Uterus (tissue), 4 donors: ENCODE results near the gene MAPK10. TPM values are rescaled to one million over a fixed set of nuclear protein-coding genes. Genes with fewer than 3 reads are reported as not detected.

ENCODE experiments used
- DNase-seq, 2 donors: peaks; one replicate each; pipeline ENCODE4 v3.0.0-alpha.2; 2019 to 2020
- H3K27ac ChIP-seq, 2 donors: fragments of 200-600 bp; sonication (generic); 1 replicate in 1 of 2; 2 replicates in 1 of 2; pipeline ENCODE4 v1.5.1; 2016 to 2018
- H3K27me3 ChIP-seq, 2 donors: fragments of 200-600 bp; sonication (generic); one replicate each; pipeline ENCODE4 v1.5.1; 2018 to 2019; ENCODE audit warnings: control low read depth in 1 of 2
- H3K36me3 ChIP-seq, 2 donors: fragments of 200-600 bp; sonication (generic); one replicate each; pipeline ENCODE4 v1.5.1; 2019; ENCODE audit warnings: control low read depth in 1 of 2
- H3K4me1 ChIP-seq, 2 donors: fragments of 200-600 bp; sonication (generic); one replicate each; pipeline ENCODE4 v1.5.1; 2018 to 2019; ENCODE audit warnings: control low read depth in 1 of 2
- H3K4me3 ChIP-seq, 2 donors: fragments of 200-600 bp; sonication (generic); 1 replicate in 1 of 2; 2 replicates in 1 of 2; pipeline ENCODE4 v1.5.1; 2018 to 2019; ENCODE audit warnings: mild to moderate bottlenecking in 1 of 2
- H3K9me3 ChIP-seq, 2 donors: fragments of 200-600 bp; sonication (generic); one replicate each; pipeline ENCODE4 v1.5.1; 2019; ENCODE audit warnings: control low read depth in 1 of 2
- CTCF ChIP-seq, 4 experiments: fragments of 200-600 bp in 2 of 4; fragments of 450-650 bp in 2 of 4; sonication (generic) in 2 of 4; IDR thresholded peaks; one replicate each; pipeline ENCODE4 v1.5.1; 2016 to 2019; ENCODE audit warnings: antibody characterized with exemption in 4 of 4, mild to moderate bottlenecking in 2 of 4, moderate library complexity in 1 of 4
- POLR2A ChIP-seq, 2 donors: fragments of 450-650 bp; IDR thresholded peaks; one replicate each; pipeline ENCODE4 v1.6.1; 2016; ENCODE audit warnings: antibody characterized with exemption in 2 of 2, mild to moderate bottlenecking in 1 of 2, moderate library complexity in 1 of 2
- intact Hi-C: fragments of 100-400 bp; cut with DNase I; formaldehyde crosslinking; loops from one replicate; pipeline ENCODE4 v1.15.1; 2023; ENCODE audit warnings: low total_unique reads
- total RNA-seq, 4 donors: library from RNA; depleted of rRNA in 3 of 4; stranded (reverse); fragments of >200 nt in 3 of 4; gene quantifications; one replicate each; pipeline versions ENCODE4 v1.1.0 to v1.2.4, GENCODE V29; 2014 to 2023
- donor health status: DM: yes; HTN: yes; CAD: no.

The MAPK10 gene
- total RNA-seq, 4 donors from 2014 or later, result 38.2 to 144 (median 73.0) TPM

- no peak for DNase-seq
- H3K9me3 ChIP-seq, result no peaks in the 10 kb centered on the region
- H3K27ac ChIP-seq, result no peak overlapping the region
- no peaks in the 10 kb centered on the region for H3K4me1 ChIP-seq
- intact Hi-C loops, result no loop called here
- no peaks in the 10 kb centered on the region for H3K27me3 ChIP-seq
- no peaks in the 10 kb centered on the region for H3K36me3 ChIP-seq
- no peak overlapping the region for H3K4me3 ChIP-seq
- no peak for TF ChIP-seq CTCF (IDR thresholded peaks at IDR 0.05)
- no peak for TF ChIP-seq POLR2A (IDR thresholded peaks at IDR 0.05)
These were observed 124.3 kb downstream of the MAPK10 start for GRCh38 chr4:86235549-86235948.

GRCh38 chr4:86233681-86234080 is 126.2 kb downstream of the MAPK10 start:
- intact Hi-C loops, result no loop called here
- H3K27ac ChIP-seq, result no peak overlapping the region
- H3K9me3 ChIP-seq, result no peaks in the 10 kb centered on the region
- H3K27me3 ChIP-seq, result no peaks in the 10 kb centered on the region
- H3K4me3 ChIP-seq, result no peak overlapping the region
- H3K36me3 ChIP-seq, result no peaks in the 10 kb centered on the region
- no peak for DNase-seq
- H3K4me1 ChIP-seq, result no peaks in the 10 kb centered on the region
- no peak for TF ChIP-seq POLR2A (IDR thresholded peaks at IDR 0.05)

GRCh38 chr4:86233090-86233489 is 126.8 kb downstream of the MAPK10 start:
- Histone ChIP-seq H3K4me1 (no peaks in the 10 kb centered on the region), H3K4me3 (no peak overlapping the region), H3K27ac (no peak overlapping the region), H3K9me3 (no peaks in the 10 kb centered on the region), H3K36me3 (no peaks in the 10 kb centered on the region), H3K27me3 (no peaks in the 10 kb centered on the region)
- no peak for DNase-seq
- TF ChIP-seq CTCF (IDR thresholded peaks at IDR 0.05) (no peak), POLR2A (IDR thresholded peaks at IDR 0.05) (no peak)
- intact Hi-C loops, result no loop called here

- no peak for TF ChIP-seq POLR2A (IDR thresholded peaks at IDR 0.05)
- TF ChIP-seq CTCF (IDR thresholded peaks at IDR 0.05), result peak in 1 of 4 experiments; percentile 9
- no peaks in the 10 kb centered on the region for H3K9me3 ChIP-seq
- DNase-seq, result no peak
- H3K27ac ChIP-seq, result no peak overlapping the region
- no peaks in the 10 kb centered on the region for H3K36me3 ChIP-seq
- H3K4me1 ChIP-seq, result peaks cover 0 to 5% of the 10 kb centered on the region in 2 donors
- no peaks in the 10 kb centered on the region for H3K27me3 ChIP-seq
- no peak overlapping the region for H3K4me3 ChIP-seq
- intact Hi-C loops, result no loop called here
These were observed 136.4 kb downstream of the MAPK10 start for GRCh38 chr4:86223472-86223871.

GRCh38 chr4:86221002-86221401 is 138.9 kb downstream of the MAPK10 start:
- Histone ChIP-seq H3K9me3 (no peaks in the 10 kb centered on the region), H3K4me3 (no peak overlapping the region), H3K4me1 (peaks cover 0 to 5% of the 10 kb centered on the region in 2 donors), H3K27me3 (no peaks in the 10 kb centered on the region), H3K27ac (no peak overlapping the region), H3K36me3 (no peaks in the 10 kb centered on the region)
- no peak for TF ChIP-seq CTCF (IDR thresholded peaks at IDR 0.05)
- TF ChIP-seq POLR2A (IDR thresholded peaks at IDR 0.05), result no peak
- intact Hi-C loops, result no loop called here
- DNase-seq, result no peak

- Histone ChIP-seq H3K36me3 (no peaks in the 10 kb centered on the region), H3K4me1 (peaks cover 0 to 5% of the 10 kb centered on the region in 2 donors), H3K27me3 (no peaks in the 10 kb centered on the region), H3K4me3 (no peak overlapping the region), H3K27ac (no peak overlapping the region), H3K9me3 (peaks cover 0 to 5% of the 10 kb centered on the region in 2 donors)
- no peak for DNase-seq
- TF ChIP-seq POLR2A (IDR thresholded peaks at IDR 0.05) (no peak), CTCF (IDR thresholded peaks at IDR 0.05) (no peak)
- intact Hi-C loops, result no loop called here
These were observed 139.7 kb downstream of the MAPK10 start for GRCh38 chr4:86220121-86220520.
